Body of pancreas (tissue), 4 donors: ENCODE data around the gene EXOSC2. TPM values are rescaled to one million over a fixed set of nuclear protein-coding genes. Genes with fewer than 3 reads are reported as not detected.

Experiments used
- ATAC-seq: fragments of 150-250 bp; one replicate; pipeline ENCODE4 v1.9.1; 2016
- DNase-seq, 4 donors: peaks; one replicate each; pipeline ENCODE4 v3.0.0-alpha.2; 2019
- H3K27ac ChIP-seq, 4 donors: fragments of 200-600 bp; sonication (generic); 1 replicate in 3 of 4; 2 replicates in 1 of 4; pipeline versions ENCODE4 v1.5.1 to v1.6.1; 2016 to 2019; ENCODE audit warnings: mild to moderate bottlenecking in 1 of 4, mixed read lengths in 1 of 4, moderate library complexity in 1 of 4
- H3K27me3 ChIP-seq, 2 donors: fragments of 200-600 bp; sonication (generic); one replicate each; pipeline ENCODE4 v1.6.0; 2016; ENCODE audit warnings: mild to moderate bottlenecking in 1 of 2
- H3K36me3 ChIP-seq, 2 donors: fragments of 200-600 bp; sonication (generic); replicated peaks in 1 of 2; 2 replicates each; pipeline ENCODE4 v1.5.1; 2016; ENCODE audit warnings: low read depth in 2 of 2; ENCODE audit not compliant: insufficient read depth in 1 of 2
- H3K4me1 ChIP-seq: fragments of 200-600 bp; sonication (generic); one replicate; pipeline ENCODE4 v1.6.0; 2016
- H3K4me3 ChIP-seq, 2 donors: fragments of 200-600 bp; sonication (generic); 1 replicate in 1 of 2; 2 replicates in 1 of 2; pipeline ENCODE4 v1.5.1; 2016 to 2019
- H3K9me3 ChIP-seq, 3 donors: fragments of 200-600 bp; sonication (generic); 1 replicate in 2 of 3; 2 replicates in 1 of 3; pipeline ENCODE4 v1.5.1; 2016
- POLR2A ChIP-seq, 3 donors: fragments of 450-650 bp; IDR thresholded peaks; one replicate each; pipeline ENCODE4 v1.6.1; 2016; ENCODE audit warnings: antibody characterized with exemption in 3 of 3, mild to moderate bottlenecking in 2 of 3
- WGBS, 2 donors: methylation state at CpG; one replicate each; pipeline ENCODE4 v1.1.5; 2017; 5-methylcytosine and 5-hydroxymethylcytosine counted together
- intact Hi-C: fragments of 100-400 bp; cut with DNase I; formaldehyde crosslinking; loops from one replicate; pipeline ENCODE4 v1.15.1; 2023
- total RNA-seq, 2 donors: library from RNA; depleted of rRNA; stranded (reverse); fragments of >200 nt; gene quantifications; one replicate each; pipeline ENCODE4 v1.1.0, GENCODE V29; 2016
- TF ChIP-seq, protein P1 (sequence below), 7 experiments: fragments of 450-650 bp in 4 of 7; fragments of 200-600 bp in 3 of 7; sonication (generic) in 3 of 7; IDR thresholded peaks; one replicate each; pipeline ENCODE4 v1.5.1; 2016 to 2019; ENCODE audit warnings: antibody characterized with exemption in 7 of 7

Gene EXOSC2
- total RNA-seq, 2 donors from 2014 or later, result 12.2 to 17.1 TPM

- Histone ChIP-seq H3K4me1 (peaks cover 27% of the 10 kb centered on the region), H3K27ac (peak overlapping the region in 2 of 4 donors; percentile 4 to 46), H3K27me3 (no peaks in the 10 kb centered on the region), H3K4me3 (no peak overlapping the region), H3K9me3 (no peaks in the 10 kb centered on the region), H3K36me3 (no peaks in the 10 kb centered on the region)
- WGBS, 2 donors, result 4 to 6% methylated on average over 8 of the region's 8 CpGs
- ATAC-seq (no peak), DNase-seq (no peak)
- intact Hi-C loops, result no loop called here
- TF ChIP-seq, protein P1, sequence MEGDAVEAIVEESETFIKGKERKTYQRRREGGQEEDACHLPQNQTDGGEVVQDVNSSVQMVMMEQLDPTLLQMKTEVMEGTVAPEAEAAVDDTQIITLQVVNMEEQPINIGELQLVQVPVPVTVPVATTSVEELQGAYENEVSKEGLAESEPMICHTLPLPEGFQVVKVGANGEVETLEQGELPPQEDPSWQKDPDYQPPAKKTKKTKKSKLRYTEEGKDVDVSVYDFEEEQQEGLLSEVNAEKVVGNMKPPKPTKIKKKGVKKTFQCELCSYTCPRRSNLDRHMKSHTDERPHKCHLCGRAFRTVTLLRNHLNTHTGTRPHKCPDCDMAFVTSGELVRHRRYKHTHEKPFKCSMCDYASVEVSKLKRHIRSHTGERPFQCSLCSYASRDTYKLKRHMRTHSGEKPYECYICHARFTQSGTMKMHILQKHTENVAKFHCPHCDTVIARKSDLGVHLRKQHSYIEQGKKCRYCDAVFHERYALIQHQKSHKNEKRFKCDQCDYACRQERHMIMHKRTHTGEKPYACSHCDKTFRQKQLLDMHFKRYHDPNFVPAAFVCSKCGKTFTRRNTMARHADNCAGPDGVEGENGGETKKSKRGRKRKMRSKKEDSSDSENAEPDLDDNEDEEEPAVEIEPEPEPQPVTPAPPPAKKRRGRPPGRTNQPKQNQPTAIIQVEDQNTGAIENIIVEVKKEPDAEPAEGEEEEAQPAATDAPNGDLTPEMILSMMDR (IDR thresholded peaks at IDR 0.05), result no peak
- no peak for TF ChIP-seq POLR2A (IDR thresholded peaks at IDR 0.05)
Observed at GRCh38 chr9:130693101-130693425, 517 bp upstream of the EXOSC2 start.

DNA sequence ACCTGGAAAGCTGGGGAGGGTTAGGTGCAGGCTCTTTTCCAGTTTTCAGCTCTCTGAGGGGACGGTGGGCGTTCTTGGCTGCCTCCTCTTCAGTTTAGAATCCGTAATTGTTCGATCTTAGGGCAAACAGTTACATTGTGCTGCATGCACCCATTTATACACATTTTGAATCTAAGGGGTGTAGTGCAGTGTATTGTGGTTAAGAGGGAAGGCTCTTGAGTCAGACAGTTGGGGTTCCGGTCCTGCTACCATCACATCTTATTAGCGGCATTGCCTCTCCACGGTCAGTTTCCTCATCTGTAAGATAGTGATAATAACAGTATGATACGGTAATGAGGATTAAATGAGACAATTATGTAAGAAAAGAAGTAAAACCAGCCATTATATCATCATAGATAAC, 625 bp downstream of the EXOSC2 start:
- peaks cover 0 to 3% of the 10 kb centered on the region in 2 donors for H3K36me3 ChIP-seq
- DNase-seq (no peak), ATAC-seq (no peak)
- intact Hi-C loops, result no loop called here
- H3K9me3 ChIP-seq, result no peaks in the 10 kb centered on the region
- no peak for TF ChIP-seq POLR2A (IDR thresholded peaks at IDR 0.05)
- TF ChIP-seq, protein P1 (IDR thresholded peaks at IDR 0.05), result no peak
- H3K4me3 ChIP-seq, result peak overlapping the region; percentile 74 to 82
- H3K27ac ChIP-seq, result peak overlapping the region in 2 of 4 donors; percentile 18 to 22
- peaks cover 34% of the 10 kb centered on the region for H3K4me1 ChIP-seq
- H3K27me3 ChIP-seq, result no peaks in the 10 kb centered on the region
- 1 to 2% methylated on average over 8 of the region's 8 CpGs for WGBS, 2 donors

- H3K4me1 ChIP-seq, result peaks cover 37% of the 10 kb centered on the region
Observed at GRCh38 chr9:130696139-130696650, 2.6 kb downstream of the EXOSC2 start.

GRCh38 chr9:130696996-130697395, 3.4 kb downstream of the EXOSC2 start:
- H3K4me1 ChIP-seq, result peaks cover 40% of the 10 kb centered on the region
- intact Hi-C loops, result no loop called here
- TF ChIP-seq POLR2A (IDR thresholded peaks at IDR 0.05), result no peak
- DNase-seq, result no peak
- ATAC-seq, result no peak
- H3K27me3 ChIP-seq, result no peaks in the 10 kb centered on the region
- H3K27ac ChIP-seq, result no peak overlapping the region
- no peaks in the 10 kb centered on the region for H3K9me3 ChIP-seq
- no peak overlapping the region for H3K4me3 ChIP-seq
- 94% methylated on average over 8 of the region's 8 CpGs for WGBS, 2 donors
- H3K36me3 ChIP-seq, result peaks cover 0 to 10% of the 10 kb centered on the region in 2 donors

More at GRCh38 chr9:130696139-130696650, 2.6 kb downstream of the EXOSC2 start:
- Histone ChIP-seq H3K4me3 (no peak overlapping the region), H3K27me3 (no peaks in the 10 kb centered on the region), H3K27ac (no peak overlapping the region), H3K36me3 (peaks cover 0 to 4% of the 10 kb centered on the region in 2 donors), H3K9me3 (no peaks in the 10 kb centered on the region)
- no peak for TF ChIP-seq POLR2A (IDR thresholded peaks at IDR 0.05)
- TF ChIP-seq, protein P1 (IDR thresholded peaks at IDR 0.05), result no peak
- WGBS, 2 donors, result 84 to 91% methylated on average over 4 of the region's 4 CpGs
- intact Hi-C loops, result no loop called here
- DNase-seq (no peak), ATAC-seq (no peak)

DNA sequence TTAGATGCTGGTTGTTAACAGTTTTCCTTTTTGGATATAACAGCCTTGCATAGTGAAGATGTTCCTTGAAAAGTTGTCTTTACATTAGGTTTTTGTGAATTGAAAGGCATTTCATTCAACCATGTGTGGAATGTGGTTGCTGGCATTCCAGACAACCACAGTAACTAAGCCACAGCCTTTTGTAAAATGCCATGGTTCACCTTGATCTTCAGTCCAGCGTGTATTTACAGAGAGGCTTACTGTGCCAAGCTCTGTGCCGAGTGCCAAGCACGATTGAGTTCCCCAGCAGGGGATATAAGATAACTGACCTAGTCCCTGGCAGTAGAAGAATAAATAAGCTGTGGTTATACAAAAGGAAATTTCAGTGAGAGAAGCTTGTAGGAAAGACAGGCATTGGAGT, 4.9 kb downstream of the EXOSC2 start:
- ATAC-seq (no peak), DNase-seq (peak in 1 of 4 donors; percentile 43)
- Histone ChIP-seq H3K27me3 (no peaks in the 10 kb centered on the region), H3K27ac (no peak overlapping the region), H3K9me3 (no peaks in the 10 kb centered on the region), H3K36me3 (peaks cover 0 to 18% of the 10 kb centered on the region in 2 donors), H3K4me1 (peaks cover 31% of the 10 kb centered on the region), H3K4me3 (no peak overlapping the region)
- TF ChIP-seq, protein P1 (IDR thresholded peaks at IDR 0.05), result no peak
- no peak for TF ChIP-seq POLR2A (IDR thresholded peaks at IDR 0.05)
- WGBS, 2 donors, result 19 to 27% methylated on average over 3 of the region's 3 CpGs
- intact Hi-C loops, result no loop called here
